Activated naive CD4-positive, alpha-beta T cell treated with anti-CD3 and anti-CD28 coated beads, Interleukin-2, amount 10 ng/mL, durations not matched to agents 7 days and 5 days (primary cell): ENCODE measurements around the gene RAMACL.

ENCODE experiments used
- CTCF ChIA-PET: fragments of 350-600 bp; sonication (Branson Sonifier 250); formaldehyde crosslinking; loops from one replicate; lab custom pipeline; 2021; ENCODE audit warnings: antibody characterized with exemption; lab: Charles Lee
- DNase-seq: peaks from one replicate; pipeline ENCODE4 v3.0.0-alpha.2; 2020
- H3K27ac Mint-ChIP-seq: one replicate; pipeline ENCODE4 v1.8.0; 2021; ENCODE audit warnings: mild to moderate bottlenecking, moderate library complexity, mixed read lengths
- H3K27me3 Mint-ChIP-seq: one replicate; pipeline ENCODE4 v1.8.0; 2021; ENCODE audit warnings: mild to moderate bottlenecking, mixed read lengths
- H3K36me3 Mint-ChIP-seq: one replicate; pipeline ENCODE4 v1.8.0; 2021; ENCODE audit warnings: mixed read lengths
- H3K4me1 Mint-ChIP-seq: one replicate; pipeline ENCODE4 v1.8.0; 2021; ENCODE audit warnings: mixed read lengths
- H3K4me3 Mint-ChIP-seq: one replicate; pipeline ENCODE4 v1.8.0; 2021; ENCODE audit warnings: mild to moderate bottlenecking, moderate library complexity, mixed read lengths
- H3K9me3 Mint-ChIP-seq: one replicate; pipeline ENCODE4 v1.8.0; 2021; ENCODE audit warnings: mixed read lengths

Gene RAMACL

DNA sequence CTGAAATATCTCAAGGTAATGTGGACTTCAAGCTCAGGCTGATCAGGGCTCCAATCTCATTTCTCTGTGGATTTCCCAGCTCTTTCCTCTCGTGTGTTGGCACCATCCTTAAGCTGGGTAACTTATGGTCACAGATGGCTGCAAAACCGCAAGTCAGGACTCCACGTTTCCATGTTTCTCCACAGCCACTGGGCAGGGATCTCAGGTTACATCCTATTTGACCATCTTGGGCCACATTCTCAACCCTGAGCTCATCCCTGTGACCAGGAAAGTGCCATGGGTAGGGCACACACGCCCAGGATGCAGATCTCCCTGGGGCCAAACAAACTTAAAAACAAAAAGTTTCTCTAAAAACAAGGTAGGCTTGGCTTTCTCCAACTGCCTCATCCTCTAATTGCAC lies 25.2 kb upstream of the RAMACL start:
- no peaks in the 10 kb centered on the region for H3K36me3 Mint-ChIP-seq
- CTCF ChIA-PET = interaction anchor here (0.6 kb wide), 1 partner anchor 32 kb away, joined by 3 read pairs; no protein-coding TSS in a partner anchor

DNA sequence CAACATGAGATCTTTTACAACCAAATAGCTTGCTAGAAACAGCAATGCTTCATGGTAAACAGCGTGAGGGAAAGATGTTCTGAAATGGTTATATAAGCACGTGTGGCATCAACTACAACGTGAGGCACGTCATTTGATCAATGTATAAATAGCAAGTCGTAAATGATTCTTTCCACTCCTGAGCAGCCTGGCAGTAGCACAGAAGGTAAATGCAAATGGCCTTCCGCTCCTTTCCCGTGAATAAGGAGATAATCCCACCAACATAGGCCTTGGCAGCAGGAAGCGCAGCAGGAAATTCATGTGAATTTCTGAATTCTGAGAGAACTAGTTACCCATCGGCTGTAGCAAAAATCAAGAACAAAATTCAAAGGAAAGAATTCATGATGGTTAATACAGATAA lies 23.6 kb upstream of the RAMACL start:
- H3K9me3 Mint-ChIP-seq = no peaks in the 10 kb centered on the region
- CTCF ChIA-PET = interaction anchor here (1.1 kb wide), 1 partner anchor 175 kb away, joined by 4 read pairs; no protein-coding TSS in a partner anchor
- no peak for DNase-seq
- no peaks in the 10 kb centered on the region for H3K27me3 Mint-ChIP-seq
- no peak overlapping the region for H3K27ac Mint-ChIP-seq
- H3K36me3 Mint-ChIP-seq = no peaks in the 10 kb centered on the region
- H3K4me1 Mint-ChIP-seq = no peaks in the 10 kb centered on the region
- H3K4me3 Mint-ChIP-seq = no peak overlapping the region

More for the DNA sequence above, 25.2 kb upstream of the RAMACL start:
- no peak overlapping the region for H3K4me3 Mint-ChIP-seq
- no peaks in the 10 kb centered on the region for H3K27me3 Mint-ChIP-seq
- H3K27ac Mint-ChIP-seq = no peak overlapping the region
- no peak for DNase-seq
- H3K9me3 Mint-ChIP-seq = no peaks in the 10 kb centered on the region
- no peaks in the 10 kb centered on the region for H3K4me1 Mint-ChIP-seq

DNA sequence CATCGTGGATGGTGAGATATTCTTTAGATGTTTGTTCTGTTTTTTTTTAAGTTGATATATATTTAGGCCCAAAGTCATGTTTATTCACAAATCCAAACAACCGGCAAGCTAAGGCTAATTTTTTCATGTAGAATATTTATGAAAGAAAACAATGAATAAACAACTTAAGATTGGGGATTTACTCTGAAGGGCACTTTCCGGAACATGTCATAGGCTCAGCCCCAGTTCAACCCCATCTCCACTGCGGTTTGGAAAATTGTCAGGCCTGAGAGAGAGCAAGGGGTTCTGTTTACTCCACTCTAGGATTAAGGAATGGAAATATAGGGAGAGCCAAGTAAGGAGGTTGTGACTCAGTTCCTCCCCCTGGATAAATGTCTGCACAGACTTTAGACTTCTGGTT lies 22.3 kb upstream of the RAMACL start:
- H3K4me3 Mint-ChIP-seq = no peak overlapping the region
- H3K9me3 Mint-ChIP-seq = no peaks in the 10 kb centered on the region
- no peaks in the 10 kb centered on the region for H3K27me3 Mint-ChIP-seq
- no peak overlapping the region for H3K27ac Mint-ChIP-seq
- no peak for DNase-seq
- H3K36me3 Mint-ChIP-seq = no peaks in the 10 kb centered on the region
- H3K4me1 Mint-ChIP-seq = no peaks in the 10 kb centered on the region
- CTCF ChIA-PET = no interaction called here

DNA sequence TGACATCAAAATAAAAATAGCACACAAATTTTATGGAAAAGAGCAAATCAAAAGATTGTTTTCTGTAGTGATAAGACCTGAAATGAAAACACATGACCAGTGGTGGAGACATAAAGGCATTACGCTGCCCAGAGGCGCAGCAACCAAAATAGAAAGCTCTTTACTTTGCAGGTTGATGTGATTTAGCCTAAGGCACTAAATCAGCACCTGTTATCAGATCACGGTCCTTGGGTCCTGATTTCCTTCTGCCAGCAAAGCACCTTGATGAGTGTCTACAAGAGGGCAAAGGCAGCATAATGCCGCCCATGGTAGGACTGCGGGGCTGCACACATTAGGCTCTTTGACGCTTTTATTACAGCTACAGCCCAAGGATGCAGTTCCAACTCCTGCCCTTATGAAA lies 19.3 kb upstream of the RAMACL start:
- no peaks in the 10 kb centered on the region for H3K4me1 Mint-ChIP-seq
- no peak for DNase-seq
- H3K36me3 Mint-ChIP-seq = no peaks in the 10 kb centered on the region
- CTCF ChIA-PET = no interaction called here
- no peaks in the 10 kb centered on the region for H3K27me3 Mint-ChIP-seq
- no peak overlapping the region for H3K4me3 Mint-ChIP-seq
- H3K27ac Mint-ChIP-seq = no peak overlapping the region
- H3K9me3 Mint-ChIP-seq = no peaks in the 10 kb centered on the region

DNA sequence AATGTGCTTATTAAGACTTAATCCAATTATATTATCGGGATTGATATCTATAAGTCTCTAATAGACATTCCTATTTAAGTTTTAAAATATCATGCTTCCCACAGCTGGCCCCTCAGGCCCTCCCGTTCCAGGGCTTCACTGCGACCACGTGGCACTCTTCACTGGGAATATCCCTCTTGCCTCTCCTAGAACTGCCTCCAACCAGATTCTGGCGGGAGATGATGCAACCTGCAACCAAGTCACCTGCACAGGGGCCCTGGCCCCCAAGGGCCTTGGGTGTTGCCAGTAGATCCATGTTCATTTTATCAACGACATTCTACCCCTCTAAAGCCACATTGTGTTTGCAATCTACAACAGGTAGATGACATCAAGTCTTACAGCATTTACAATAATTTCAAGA lies 18.4 kb upstream of the RAMACL start:
- Mint-ChIP-seq H3K27me3 (no peaks in the 10 kb centered on the region), H3K4me1 (no peaks in the 10 kb centered on the region), H3K9me3 (no peaks in the 10 kb centered on the region), H3K27ac (no peak overlapping the region), H3K36me3 (no peaks in the 10 kb centered on the region), H3K4me3 (no peak overlapping the region)
- CTCF ChIA-PET = no interaction called here
- no peak for DNase-seq

DNA sequence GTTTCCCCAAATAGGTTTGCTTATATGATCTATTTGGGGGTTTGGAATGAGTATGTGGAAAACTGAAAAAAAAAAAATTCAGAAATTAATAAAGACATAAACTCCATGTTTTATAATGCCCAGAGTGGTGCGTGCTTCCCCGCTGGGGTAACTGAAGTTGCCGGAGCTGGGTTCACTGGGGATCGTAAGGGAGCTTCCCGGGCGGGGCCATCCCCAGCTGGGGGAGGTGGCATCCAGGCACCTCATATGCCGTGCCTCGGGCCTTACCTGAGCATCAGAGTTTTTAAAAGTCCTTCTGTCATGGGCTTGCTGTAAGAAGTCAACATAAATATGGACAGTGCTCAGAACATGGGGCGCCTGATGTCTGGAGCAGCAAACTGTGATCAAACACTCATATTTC lies 17.9 kb upstream of the RAMACL start:
- Mint-ChIP-seq H3K27ac (no peak overlapping the region), H3K4me1 (no peaks in the 10 kb centered on the region), H3K9me3 (no peaks in the 10 kb centered on the region), H3K27me3 (no peaks in the 10 kb centered on the region), H3K4me3 (no peak overlapping the region), H3K36me3 (no peaks in the 10 kb centered on the region)
- CTCF ChIA-PET = interaction anchor here (0.5 kb wide), 1 partner anchor 62 kb away, joined by 4 read pairs; no protein-coding TSS in a partner anchor
- no peak for DNase-seq

DNA sequence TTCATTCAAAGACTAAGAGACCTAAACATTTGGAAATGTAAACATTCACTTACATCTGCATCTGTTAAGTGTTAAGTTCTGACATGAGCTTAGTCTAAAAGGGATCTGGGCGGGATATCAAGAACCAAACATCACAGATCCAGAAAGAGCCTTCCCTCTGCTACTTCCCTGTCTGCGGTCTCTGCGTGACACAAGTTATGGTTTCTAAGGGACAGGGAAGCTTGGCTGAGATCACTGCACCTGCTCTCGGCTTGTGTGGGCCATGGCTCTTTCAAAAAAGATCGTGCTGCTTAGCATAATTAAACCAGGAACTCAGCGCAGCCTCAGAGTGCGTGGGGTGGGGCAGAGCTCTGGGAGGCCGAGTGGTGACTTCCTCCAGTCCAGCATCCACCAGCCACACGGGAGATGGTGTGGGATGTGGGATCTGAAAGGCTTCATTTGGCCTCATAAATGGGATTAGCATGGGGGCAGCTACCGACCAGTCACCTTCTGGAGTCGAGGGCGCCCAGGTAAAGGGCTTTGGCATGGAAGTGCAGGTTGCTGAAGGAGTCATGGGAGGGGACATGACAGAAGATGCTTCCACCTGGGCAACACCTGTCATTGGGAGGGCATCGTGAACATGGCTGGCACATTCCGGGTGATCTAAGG lies 16.7 kb upstream of the RAMACL start:
- no peak overlapping the region for H3K27ac Mint-ChIP-seq
- no peaks in the 10 kb centered on the region for H3K36me3 Mint-ChIP-seq
- no peaks in the 10 kb centered on the region for H3K9me3 Mint-ChIP-seq
- CTCF ChIA-PET = no interaction called here
- no peaks in the 10 kb centered on the region for H3K27me3 Mint-ChIP-seq
- H3K4me1 Mint-ChIP-seq = no peaks in the 10 kb centered on the region
- no peak for DNase-seq
- no peak overlapping the region for H3K4me3 Mint-ChIP-seq

DNA sequence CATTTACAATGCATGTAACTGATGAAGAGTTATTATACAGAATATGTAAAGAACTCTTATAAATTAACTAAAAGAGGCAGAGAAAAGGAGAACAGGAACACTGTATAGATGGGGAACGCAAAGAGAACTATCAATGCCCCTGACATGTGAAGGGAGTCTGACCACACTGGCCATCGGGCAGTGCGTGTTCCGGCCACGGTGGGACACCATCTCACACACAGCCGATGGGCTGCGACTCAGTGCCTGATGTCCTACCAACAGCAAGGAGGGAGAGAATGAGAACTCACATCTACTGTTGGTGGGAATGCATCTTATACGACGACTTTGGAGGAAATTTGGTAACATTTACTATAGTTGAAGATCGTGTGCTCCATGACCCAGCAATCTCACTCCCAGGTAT lies 15.5 kb upstream of the RAMACL start:
- H3K4me1 Mint-ChIP-seq = no peaks in the 10 kb centered on the region
- no peak for DNase-seq
- peaks cover 3% of the 10 kb centered on the region for H3K27me3 Mint-ChIP-seq
- H3K9me3 Mint-ChIP-seq = no peaks in the 10 kb centered on the region
- CTCF ChIA-PET = no interaction called here
- H3K36me3 Mint-ChIP-seq = no peaks in the 10 kb centered on the region
- no peak overlapping the region for H3K4me3 Mint-ChIP-seq
- no peak overlapping the region for H3K27ac Mint-ChIP-seq

DNA sequence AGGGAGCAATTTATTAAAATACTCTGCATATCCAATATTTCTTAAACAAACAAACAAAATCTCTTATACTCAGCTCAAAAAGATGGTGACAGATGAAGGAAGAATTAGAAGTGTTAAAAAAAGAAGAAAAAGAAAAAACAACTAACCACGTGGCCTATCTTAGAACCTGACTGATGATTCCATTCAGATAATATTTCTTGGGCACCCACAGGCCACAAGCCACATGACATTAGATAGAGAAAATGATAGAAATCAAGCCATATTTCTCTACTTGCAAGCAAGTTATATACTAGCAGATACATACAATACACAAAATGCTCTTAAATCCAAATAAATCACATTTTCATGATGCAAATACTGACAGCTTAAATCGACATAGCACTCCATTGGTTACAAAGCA lies 14.5 kb upstream of the RAMACL start:
- CTCF ChIA-PET = no interaction called here
- H3K36me3 Mint-ChIP-seq = no peaks in the 10 kb centered on the region
- H3K9me3 Mint-ChIP-seq = no peaks in the 10 kb centered on the region

DNA sequence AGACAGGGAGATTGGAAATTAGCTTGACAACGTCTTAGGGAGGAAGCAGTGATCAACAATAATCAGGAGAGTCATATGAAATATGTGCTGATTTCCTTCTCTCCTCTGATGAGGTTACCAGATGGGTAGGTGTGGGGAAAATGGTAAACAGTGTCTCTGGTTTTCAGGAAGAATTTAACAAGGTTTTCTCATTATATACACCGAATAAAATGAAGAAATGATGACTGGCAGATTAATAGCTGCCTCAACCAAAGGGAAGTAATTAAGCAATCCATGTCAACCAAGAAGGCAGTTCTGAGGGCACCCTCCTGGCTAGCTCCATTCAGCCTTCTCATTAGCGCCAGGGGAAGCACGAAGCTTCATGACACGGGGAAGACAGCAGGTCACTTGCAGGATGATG lies 12.7 kb upstream of the RAMACL start:
- CTCF ChIA-PET = no interaction called here
- no peaks in the 10 kb centered on the region for H3K36me3 Mint-ChIP-seq
- no peak overlapping the region for H3K4me3 Mint-ChIP-seq
- H3K9me3 Mint-ChIP-seq = no peaks in the 10 kb centered on the region
- peaks cover 3% of the 10 kb centered on the region for H3K27me3 Mint-ChIP-seq
- no peak for DNase-seq
- no peaks in the 10 kb centered on the region for H3K4me1 Mint-ChIP-seq
- no peak overlapping the region for H3K27ac Mint-ChIP-seq

More for the DNA sequence above, 14.5 kb upstream of the RAMACL start:
- H3K4me3 Mint-ChIP-seq = no peak overlapping the region
- H3K4me1 Mint-ChIP-seq = no peaks in the 10 kb centered on the region
- peaks cover 3% of the 10 kb centered on the region for H3K27me3 Mint-ChIP-seq
- H3K27ac Mint-ChIP-seq = no peak overlapping the region
- DNase-seq = no peak

DNA sequence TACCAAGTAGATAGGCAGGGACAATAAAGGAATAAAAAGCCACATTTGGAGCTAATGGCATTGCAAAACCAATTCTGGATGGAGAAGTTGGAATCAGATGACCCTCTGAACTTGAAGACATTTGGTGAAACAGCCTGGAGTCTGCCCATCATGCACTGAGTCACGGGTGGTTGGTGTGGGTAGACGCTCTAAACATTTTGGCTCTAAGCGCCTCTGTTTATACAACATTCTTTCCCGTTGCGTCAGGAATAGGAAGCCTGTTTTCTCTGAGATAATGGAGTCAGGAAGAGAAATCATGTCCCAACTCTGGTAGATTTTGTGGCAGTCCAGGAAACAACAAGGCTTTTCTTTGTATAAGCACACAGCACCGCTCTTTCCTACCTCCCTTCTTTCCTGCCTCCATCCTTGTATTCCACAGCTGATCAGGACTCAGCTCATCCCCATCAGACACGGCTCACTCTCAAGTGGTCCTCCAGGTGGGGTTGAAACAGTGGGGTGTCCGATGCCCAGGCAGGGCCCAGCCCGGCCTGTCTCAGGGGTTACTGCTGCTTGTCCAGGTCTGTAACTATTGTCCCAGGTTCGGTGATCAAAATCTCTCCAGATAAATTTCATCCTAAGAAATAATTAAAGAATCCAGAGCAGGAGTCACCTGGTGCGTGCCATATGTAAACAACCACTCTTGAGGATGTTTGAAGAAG lies 12.1 kb upstream of the RAMACL start:
- no peak overlapping the region for H3K4me3 Mint-ChIP-seq

DNA sequence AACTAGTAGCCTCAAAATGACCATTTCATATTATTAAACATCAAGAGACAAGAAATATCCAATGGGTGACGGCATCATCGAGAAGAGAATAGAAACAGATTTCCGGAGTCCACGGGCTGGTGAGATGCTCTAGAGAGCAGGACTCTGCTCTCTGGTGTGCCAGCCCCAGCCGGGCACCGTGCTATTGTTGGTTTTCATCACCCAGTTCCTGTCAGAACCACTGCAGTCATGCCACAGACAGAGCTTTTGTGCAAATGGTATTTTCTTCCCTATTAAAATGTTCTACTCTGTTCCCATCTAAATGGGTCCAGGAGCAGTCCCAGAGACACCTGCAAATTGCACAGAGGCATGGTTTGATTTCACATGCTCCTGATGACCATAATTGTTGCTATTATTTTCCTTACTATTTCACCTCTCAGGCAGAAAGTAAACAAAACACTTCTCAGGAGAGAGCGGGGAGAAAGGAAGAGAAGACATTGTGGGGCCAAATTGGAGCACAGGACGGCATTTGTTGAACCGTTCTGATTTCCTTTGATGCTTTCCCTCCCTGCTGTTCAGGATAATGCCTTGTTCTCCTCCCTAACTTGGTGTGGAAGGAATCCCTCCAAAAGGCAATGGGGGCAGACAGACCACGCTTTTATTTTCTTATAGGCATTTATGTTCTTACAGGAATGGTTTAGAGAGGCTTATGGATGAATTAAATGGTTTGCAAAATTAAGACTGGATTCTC lies 11.4 kb upstream of the RAMACL start:
- no peak overlapping the region for H3K27ac Mint-ChIP-seq
- no peak overlapping the region for H3K4me3 Mint-ChIP-seq
- H3K36me3 Mint-ChIP-seq = no peaks in the 10 kb centered on the region
- DNase-seq = no peak
- no peaks in the 10 kb centered on the region for H3K4me1 Mint-ChIP-seq
- H3K27me3 Mint-ChIP-seq = peaks cover 3% of the 10 kb centered on the region
- CTCF ChIA-PET = no interaction called here
- no peaks in the 10 kb centered on the region for H3K9me3 Mint-ChIP-seq

More for the DNA sequence above, 12.1 kb upstream of the RAMACL start:
- Mint-ChIP-seq H3K4me1 (no peaks in the 10 kb centered on the region), H3K9me3 (no peaks in the 10 kb centered on the region), H3K36me3 (no peaks in the 10 kb centered on the region), H3K27me3 (peaks cover 3% of the 10 kb centered on the region), H3K27ac (no peak overlapping the region)
- CTCF ChIA-PET = no interaction called here
- no peak for DNase-seq

DNA sequence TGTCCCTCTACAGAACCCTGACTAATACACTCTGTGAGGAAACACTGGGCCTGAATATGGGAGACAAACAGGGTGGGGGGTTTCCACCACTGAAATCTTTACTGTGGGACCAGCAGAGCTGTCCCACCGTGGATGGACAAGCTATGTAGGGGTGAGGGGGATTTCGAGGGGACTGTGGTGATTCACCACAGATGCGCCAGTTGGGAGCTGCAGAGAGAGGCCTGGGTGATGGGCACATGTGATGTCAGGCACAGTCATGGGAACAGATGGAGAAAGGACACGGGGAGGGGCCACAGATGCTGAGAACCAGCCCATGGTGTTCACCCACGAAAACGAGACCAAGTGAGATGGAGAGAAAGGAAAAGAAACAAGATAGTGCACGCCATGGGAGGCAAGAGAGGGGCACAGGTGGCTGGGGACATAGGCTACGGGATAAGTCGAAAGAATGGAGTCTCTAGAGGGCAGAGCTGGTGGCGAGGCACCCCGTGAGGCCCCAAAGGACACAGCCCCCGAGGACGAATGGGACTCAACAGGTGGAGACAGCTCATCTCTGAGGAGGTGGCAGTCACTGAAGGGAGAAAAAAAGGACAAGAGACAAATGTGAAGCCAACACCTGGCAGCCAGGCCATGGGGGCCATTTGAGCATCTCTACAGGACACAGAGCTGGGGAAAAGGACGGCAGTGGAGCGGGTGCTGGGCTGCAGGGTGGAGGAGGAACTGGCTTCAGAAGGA lies 10.5 kb upstream of the RAMACL start:
- DNase-seq = no peak
- Mint-ChIP-seq H3K36me3 (no peaks in the 10 kb centered on the region), H3K4me1 (no peaks in the 10 kb centered on the region), H3K4me3 (no peak overlapping the region), H3K27ac (no peak overlapping the region), H3K27me3 (peaks cover 3% of the 10 kb centered on the region), H3K9me3 (no peaks in the 10 kb centered on the region)
- CTCF ChIA-PET = no interaction called here

DNA sequence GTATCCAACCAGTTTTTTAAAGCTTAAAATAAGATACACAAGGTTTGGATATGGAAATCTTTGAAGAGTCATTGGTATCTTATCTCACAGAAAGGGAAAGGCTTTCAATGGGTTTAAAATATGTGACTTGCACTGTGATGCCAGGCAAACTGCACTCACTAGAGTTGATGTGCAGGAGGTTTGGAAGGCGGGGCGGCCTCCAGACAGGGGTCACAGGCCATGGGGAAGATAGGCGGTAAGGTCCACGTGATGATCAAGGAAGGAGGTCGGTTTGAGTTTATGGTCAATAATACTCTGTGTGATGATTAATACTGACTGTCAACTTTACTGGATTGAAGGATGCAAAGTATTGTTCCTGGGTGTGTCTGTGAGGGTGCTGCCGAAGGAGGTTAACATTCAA lies 9.5 kb upstream of the RAMACL start:
- Mint-ChIP-seq H3K4me1 (no peaks in the 10 kb centered on the region), H3K27ac (no peak overlapping the region), H3K27me3 (peaks cover 3% of the 10 kb centered on the region), H3K4me3 (no peak overlapping the region), H3K9me3 (no peaks in the 10 kb centered on the region), H3K36me3 (no peaks in the 10 kb centered on the region)
- CTCF ChIA-PET = no interaction called here
- no peak for DNase-seq
